Keratinocyte (primary cell): ENCODE results near the gene CFAP20DC. TPM values are rescaled to one million over a fixed set of nuclear protein-coding genes. Genes with fewer than 3 reads are reported as not detected.

ENCODE experiments used
- DNase-seq: peaks from one replicate; pipeline ENCODE4 v3.0.0-alpha.2; 2011; ENCODE audit warnings: low read depth, missing footprints, low spot score
- FAIRE-seq: peaks from 2 replicates; lab custom pipeline; 2011; peaks lifted over from hg19 to GRCh38; lab: Jason Lieb, UNC
- H2AFZ ChIP-seq: 2 replicates; pipeline ENCODE4 v1.6.0; 2012; ENCODE audit warnings: low read length, control low read depth, inconsistent platforms; ENCODE audit not compliant: control insufficient read depth
- H3K27ac ChIP-seq: 2 replicates; pipeline ENCODE4 v1.5.1; 2011; ENCODE audit warnings: low read length; ENCODE audit not compliant: control insufficient read depth, insufficient read depth
- H3K27me3 ChIP-seq: 3 replicates; pipeline ENCODE4 v1.6.0; 2011; ENCODE audit warnings: low read length; ENCODE audit not compliant: control insufficient read depth, insufficient read depth; ENCODE audit errors: extremely low read depth
- H3K36me3 ChIP-seq, 2 experiments: 2 replicates in 1 of 2; 3 replicates in 1 of 2; pipeline ENCODE4 v1.5.1; 2011; ENCODE audit warnings: low read length in 2 of 2, mild to moderate bottlenecking in 1 of 2; ENCODE audit not compliant: control insufficient read depth in 2 of 2, insufficient read depth in 2 of 2; ENCODE audit errors: extremely low read depth in 1 of 2
- H3K4me1 ChIP-seq: 3 replicates; pipeline ENCODE4 v1.5.1; 2011; ENCODE audit warnings: low read length; ENCODE audit not compliant: control insufficient read depth, insufficient read depth; ENCODE audit errors: extremely low read depth
- H3K4me2 ChIP-seq: 3 replicates; pipeline ENCODE4 v1.6.0; 2011; ENCODE audit warnings: low read depth, low read length; ENCODE audit not compliant: control insufficient read depth, insufficient read depth; ENCODE audit errors: extremely low read depth
- H3K4me3 ChIP-seq, 3 experiments: fragments of 200-600 bp in 1 of 3; sonication (generic) in 1 of 3; 2 replicates in 2 of 3; 3 replicates in 1 of 3; pipeline ENCODE4 v1.5.1; 2011 to 2016; ENCODE audit warnings: low read length in 3 of 3, mild to moderate bottlenecking in 3 of 3, control low read depth in 2 of 3, inconsistent platforms in 1 of 3, low read depth in 1 of 3, mixed read lengths in 1 of 3, mixed run types in 1 of 3, moderate library complexity in 1 of 3; ENCODE audit not compliant: control insufficient read depth in 2 of 3, insufficient read depth in 2 of 3; ENCODE audit errors: extremely low read depth in 1 of 3
- H3K79me2 ChIP-seq: 2 replicates; pipeline ENCODE4 v1.6.0; 2012; ENCODE audit warnings: low read length; ENCODE audit not compliant: control insufficient read depth, insufficient read depth
- H3K9ac ChIP-seq: 3 replicates; pipeline ENCODE4 v1.6.0; 2011; ENCODE audit warnings: low read length; ENCODE audit not compliant: control insufficient read depth, insufficient read depth; ENCODE audit errors: extremely low read depth
- H3K9me1 ChIP-seq: 3 replicates; pipeline ENCODE4 v1.6.0; 2011; ENCODE audit warnings: low read length; ENCODE audit not compliant: control insufficient read depth, insufficient read depth; ENCODE audit errors: extremely low read depth
- H3K9me3 ChIP-seq: 2 replicates; pipeline ENCODE4 v1.5.1; 2012; ENCODE audit warnings: low read depth, low read length; ENCODE audit not compliant: control insufficient read depth
- H4K20me1 ChIP-seq: 3 replicates; pipeline ENCODE4 v1.6.0; 2011; ENCODE audit warnings: low read length; ENCODE audit not compliant: control insufficient read depth, insufficient read depth; ENCODE audit errors: extremely low read depth
- EZH2 ChIP-seq: IDR thresholded peaks from one replicate; pipeline ENCODE4 v1.6.1; 2012; ENCODE audit warnings: inconsistent platforms, mild to moderate bottlenecking, low read length, moderate library complexity
- dilution Hi-C: fragments of 300-500 bp; cut with MboI; formaldehyde crosslinking; loops from one replicate; pipeline ENCODE4 v1.7.0; 2020; ENCODE audit warnings: low sequenced_read_pairs; ENCODE audit not compliant: extremely low pct_ligation_motif_present
- polyA plus RNA-seq, 5 experiments: library from polyadenylated mRNA; depleted of rRNA in 3 of 5; stranded (reverse) in 3 of 5; stranded (forward) in 1 of 5; unstranded in 1 of 5; fragments of >200 nt; gene quantifications; 1 replicate in 1 of 5; 2 replicates in 3 of 5; 3 replicates in 1 of 5; pipeline versions ENCODE4 v1.2.1 to v1.2.3, GENCODE V29; 2011 to 2012; ENCODE audit warnings: missing spikeins in 2 of 5, low read depth in 1 of 5, low replicate concordance in 1 of 5
- TF ChIP-seq, protein P1 (sequence below), 3 experiments: IDR thresholded peaks in 1 of 3; conservative IDR thresholded peaks in 1 of 3; optimal IDR thresholded peaks in 1 of 3; 2 replicates in 2 of 3; 3 replicates in 1 of 3; pipeline versions ENCODE3 to v1.5.1; 2011; ENCODE audit warnings: low read length in 3 of 3, mild to moderate bottlenecking in 3 of 3, moderate library complexity in 2 of 3, control low read depth in 1 of 3, inconsistent platforms in 1 of 3; ENCODE audit not compliant: insufficient read depth in 2 of 3; ENCODE audit errors: extremely low read depth in 1 of 3

The CFAP20DC gene
- polyA plus RNA-seq, 1 donor (not counting 4 experiments of a cell fraction or from before 2014, with no cell fraction given), result 6.3 TPM

DNA sequence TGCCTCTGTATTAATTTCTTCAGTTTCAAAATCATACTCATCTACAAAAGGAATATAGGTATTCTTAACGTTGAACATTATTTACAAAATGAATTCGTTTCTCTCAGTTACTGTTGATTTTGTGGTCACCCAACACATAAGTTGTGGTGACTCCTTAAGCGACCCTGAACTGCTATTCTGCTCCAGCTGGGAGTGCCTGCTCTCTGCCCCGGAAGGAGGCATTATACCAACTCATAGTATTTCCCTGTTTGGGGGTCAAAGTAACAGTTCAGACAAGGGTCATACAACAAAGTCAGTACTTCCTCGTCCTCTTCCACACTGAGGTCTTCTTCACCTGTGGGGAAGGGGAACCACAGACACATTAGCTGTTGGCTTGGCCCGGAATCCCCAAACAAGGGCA, 307.6 kb downstream of the CFAP20DC start:
- no peak overlapping the region for H3K9ac ChIP-seq
- H3K4me3 ChIP-seq, result no peak overlapping the region
- no peaks in the 10 kb centered on the region for H4K20me1 ChIP-seq
- H3K4me1 ChIP-seq, result no peaks in the 10 kb centered on the region
- H3K79me2 ChIP-seq, result no peaks in the 10 kb centered on the region
- H3K9me3 ChIP-seq, result no peaks in the 10 kb centered on the region
- no peak for TF ChIP-seq EZH2
- TF ChIP-seq, protein P1, sequence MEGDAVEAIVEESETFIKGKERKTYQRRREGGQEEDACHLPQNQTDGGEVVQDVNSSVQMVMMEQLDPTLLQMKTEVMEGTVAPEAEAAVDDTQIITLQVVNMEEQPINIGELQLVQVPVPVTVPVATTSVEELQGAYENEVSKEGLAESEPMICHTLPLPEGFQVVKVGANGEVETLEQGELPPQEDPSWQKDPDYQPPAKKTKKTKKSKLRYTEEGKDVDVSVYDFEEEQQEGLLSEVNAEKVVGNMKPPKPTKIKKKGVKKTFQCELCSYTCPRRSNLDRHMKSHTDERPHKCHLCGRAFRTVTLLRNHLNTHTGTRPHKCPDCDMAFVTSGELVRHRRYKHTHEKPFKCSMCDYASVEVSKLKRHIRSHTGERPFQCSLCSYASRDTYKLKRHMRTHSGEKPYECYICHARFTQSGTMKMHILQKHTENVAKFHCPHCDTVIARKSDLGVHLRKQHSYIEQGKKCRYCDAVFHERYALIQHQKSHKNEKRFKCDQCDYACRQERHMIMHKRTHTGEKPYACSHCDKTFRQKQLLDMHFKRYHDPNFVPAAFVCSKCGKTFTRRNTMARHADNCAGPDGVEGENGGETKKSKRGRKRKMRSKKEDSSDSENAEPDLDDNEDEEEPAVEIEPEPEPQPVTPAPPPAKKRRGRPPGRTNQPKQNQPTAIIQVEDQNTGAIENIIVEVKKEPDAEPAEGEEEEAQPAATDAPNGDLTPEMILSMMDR (optimal IDR thresholded peaks at IDR 0.05 in 1 of 3, IDR thresholded peaks at IDR 0.05 in 1 of 3, conservative IDR thresholded peaks at IDR 0.05 in 1 of 3; ENCODE audit: extremely low read depth in 1 of 3, insufficient read depth in 2 of 3, low read length in 3 of 3), result no peak
- no peak overlapping the region for H2AFZ ChIP-seq
- no peak overlapping the region for H3K27ac ChIP-seq
- FAIRE-seq (no peak), DNase-seq (no peak)
- no peaks in the 10 kb centered on the region for H3K36me3 ChIP-seq
- no peaks in the 10 kb centered on the region for H3K27me3 ChIP-seq
- H3K4me2 ChIP-seq, result no peak overlapping the region
- H3K9me1 ChIP-seq, result no peaks in the 10 kb centered on the region
- dilution Hi-C loops, result no loop called here

DNA sequence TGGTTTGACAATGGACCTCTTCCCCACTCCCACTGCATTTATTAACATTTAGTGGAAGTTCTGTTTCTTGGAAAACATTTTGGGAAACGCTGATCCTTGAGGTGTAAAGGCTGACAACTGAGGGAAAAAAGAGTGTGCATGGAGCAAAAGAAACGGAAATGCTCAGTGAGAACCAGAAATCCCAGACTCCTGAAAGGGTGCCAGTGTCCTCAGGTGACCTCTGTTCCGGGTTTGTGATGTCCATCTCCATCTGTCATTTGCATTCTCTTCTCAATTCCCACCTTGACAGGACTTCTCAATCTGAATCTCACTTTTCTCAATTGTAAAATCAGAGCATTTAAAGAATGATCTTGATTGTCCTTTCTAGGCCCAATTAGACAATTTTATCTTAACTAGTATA, 312.2 kb downstream of the CFAP20DC start:
- H2AFZ ChIP-seq, result no peak overlapping the region
- no peak overlapping the region for H3K4me2 ChIP-seq
- H3K9ac ChIP-seq, result no peak overlapping the region
- no peaks in the 10 kb centered on the region for H3K4me1 ChIP-seq
- dilution Hi-C loops, result no loop called here
- TF ChIP-seq, protein P1 (optimal IDR thresholded peaks at IDR 0.05 in 1 of 3, IDR thresholded peaks at IDR 0.05 in 1 of 3, conservative IDR thresholded peaks at IDR 0.05 in 1 of 3; ENCODE audit: extremely low read depth in 1 of 3, insufficient read depth in 2 of 3, low read length in 3 of 3), result no peak
- TF ChIP-seq EZH2, result no peak
- no peaks in the 10 kb centered on the region for H3K9me1 ChIP-seq
- FAIRE-seq (no peak), DNase-seq (no peak)
- H3K27me3 ChIP-seq, result no peaks in the 10 kb centered on the region
- no peaks in the 10 kb centered on the region for H3K36me3 ChIP-seq
- H3K4me3 ChIP-seq, result no peak overlapping the region
- no peaks in the 10 kb centered on the region for H3K9me3 ChIP-seq
- H4K20me1 ChIP-seq, result no peaks in the 10 kb centered on the region
- H3K79me2 ChIP-seq, result no peaks in the 10 kb centered on the region
- no peak overlapping the region for H3K27ac ChIP-seq
